HG03575 (cell line): ENCODE results near the gene PLIN5.

ENCODE experiments used
- ATAC-seq: cut with Tn5 transposase; IDR thresholded peaks from one replicate; pipeline ENCODE4 v1.9.1; 2021; ENCODE audit not compliant: unreplicated experiment, insufficient number of reproducible peaks, low FRiP score; ENCODE audit errors: extremely low read depth

The PLIN5 gene

GRCh38 chr19:4525563-4526002 lies 9.4 kb downstream of the PLIN5 start:
- ATAC-seq, result no peak

GRCh38 chr19:4524808-4525562 lies 10.0 kb downstream of the PLIN5 start:
- ATAC-seq, result no peak

GRCh38 chr19:4523306-4524110 lies 11.5 kb downstream of the PLIN5 start:
- no peak for ATAC-seq

- no peak for ATAC-seq
Observed at GRCh38 chr19:4522291-4523002, 12.6 kb downstream of the PLIN5 start.

GRCh38 chr19:4521888-4522242 lies 13.2 kb downstream of the PLIN5 start:
- no peak for ATAC-seq

GRCh38 chr19:4521170-4521887 lies 13.7 kb downstream of the PLIN5 start:
- ATAC-seq, result no peak

GRCh38 chr19:4519521-4520277 lies 15.3 kb downstream of the PLIN5 start:
- no peak for ATAC-seq

GRCh38 chr19:4519172-4519496 lies 15.9 kb downstream of the PLIN5 start:
- ATAC-seq, result no peak

- ATAC-seq, result no peak
Observed at GRCh38 chr19:4518345-4519171, 16.5 kb downstream of the PLIN5 start, which contains the start of gene PLIN4. Gene PLIN4 (minus strand): TSS chr19:4518486. CDS start chr19:4518272, 214 bp downstream.

GRCh38 chr19:4517451-4518057 lies 17.5 kb downstream of the PLIN5 start:
- ATAC-seq, result no peak

- ATAC-seq, result no peak
Observed at GRCh38 chr19:4516939-4517300, 18.1 kb downstream of the PLIN5 start.

GRCh38 chr19:4516199-4516938 lies 18.7 kb downstream of the PLIN5 start:
- ATAC-seq, result no peak

- no peak for ATAC-seq
Observed at GRCh38 chr19:4515732-4516131, 19.3 kb downstream of the PLIN5 start.

- ATAC-seq, result no peak
Observed at GRCh38 chr19:4513248-4513647, 21.8 kb downstream of the PLIN5 start.

GRCh38 chr19:4512070-4512469 lies 23.0 kb downstream of the PLIN5 start:
- ATAC-seq, result no peak

- no peak for ATAC-seq
Observed at GRCh38 chr19:4511300-4512054, 23.5 kb downstream of the PLIN5 start.
